Pons (tissue), 1 donor: Measurements from ENCODE around the gene C19orf73.
A peak's percentile ranks its signal among the peaks of the same experiment; 100 is the strongest.
"Not testable (repeated sequence)": the region's sequence is repeated elsewhere in the genome, so short reads cannot be mapped to it uniquely, and the experiment has no call there.

Experiments used
- DNase-seq: peaks from one replicate; pipeline ENCODE4 v3.0.0-alpha.2; 2016; ENCODE audit warnings: low spot score

The C19orf73 gene

DNA sequence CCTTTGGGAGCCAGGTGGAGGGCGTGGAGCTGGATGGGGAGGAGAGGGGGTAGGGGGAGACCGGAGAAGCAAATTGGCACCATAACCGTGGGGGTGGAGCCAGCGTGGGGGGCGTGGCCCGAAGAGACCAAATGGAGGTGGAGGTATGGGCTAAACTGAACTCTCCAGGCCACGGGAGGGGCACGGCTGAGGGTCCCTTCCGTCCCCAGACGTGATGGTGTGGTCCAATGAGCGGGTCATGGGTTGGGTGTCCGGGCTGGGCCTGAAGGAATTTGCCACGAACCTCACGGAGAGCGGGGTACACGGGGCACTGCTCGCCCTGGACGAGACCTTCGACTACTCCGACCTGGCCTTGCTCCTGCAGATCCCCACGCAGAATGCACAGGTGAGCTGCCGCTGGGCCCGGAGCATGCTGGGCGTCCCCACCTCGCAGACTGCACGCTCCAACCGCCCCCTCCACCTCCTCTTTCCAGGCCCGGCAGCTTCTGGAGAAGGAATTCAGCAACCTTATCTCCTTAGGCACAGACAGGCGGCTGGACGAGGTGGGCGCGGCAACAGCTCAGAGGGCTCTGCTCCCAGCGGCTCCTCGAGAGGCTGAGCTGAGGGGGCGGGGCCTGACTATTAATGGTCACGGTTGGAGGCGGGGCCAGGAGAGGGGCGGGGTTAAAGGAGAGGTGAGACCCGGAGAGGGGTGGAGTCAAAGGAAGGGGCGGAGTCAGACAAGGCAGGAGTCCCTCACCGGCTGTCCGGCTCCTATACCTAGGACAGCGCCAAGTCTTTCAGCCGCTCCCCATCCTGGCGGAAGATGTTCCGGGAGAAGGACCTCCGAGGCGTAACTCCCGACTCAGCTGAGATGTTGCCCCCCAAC, 30.1 kb upstream of the C19orf73 start:
- peak; percentile 87 for DNase-seq

DNA sequence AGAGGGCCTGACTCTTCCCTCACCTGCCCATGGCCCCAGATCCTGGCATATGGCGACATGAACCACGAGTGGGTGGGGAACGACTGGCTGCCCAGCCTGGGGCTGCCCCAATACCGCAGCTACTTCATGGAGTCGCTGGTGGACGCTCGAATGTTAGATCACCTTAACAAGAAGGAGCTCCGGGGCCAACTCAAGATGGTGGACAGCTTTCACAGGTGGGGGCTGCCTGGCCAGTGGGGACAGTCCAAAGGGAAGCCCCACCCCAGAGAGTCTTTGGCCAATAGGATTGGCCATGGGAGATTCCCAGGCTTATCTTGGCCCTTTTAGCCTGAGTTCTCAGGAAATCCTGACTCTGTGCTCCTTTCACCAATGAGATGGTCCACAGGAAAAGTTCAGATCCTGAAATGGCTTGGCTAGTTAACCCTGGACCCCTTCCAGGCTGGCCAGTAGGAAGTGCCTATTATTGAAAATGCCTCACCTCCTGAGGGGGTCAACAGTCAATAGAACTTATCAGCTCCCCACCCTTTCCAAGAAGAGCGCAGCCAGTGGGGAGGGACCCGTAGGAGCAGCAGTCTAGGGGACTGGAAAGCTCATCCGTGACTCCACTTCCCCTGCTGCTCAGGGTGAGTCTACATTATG, 29.2 kb upstream of the C19orf73 start:
- no peak for DNase-seq

GRCh38 chr19:49146408-49146770, 27.4 kb upstream of the C19orf73 start:
- not testable (repeated sequence) for DNase-seq

GRCh38 chr19:49145573-49146407, 26.8 kb upstream of the C19orf73 start:
- DNase-seq: peak; percentile 67

GRCh38 chr19:49142866-49143335, 24.0 kb upstream of the C19orf73 start:
- peak; percentile 92 for DNase-seq

GRCh38 chr19:49141352-49141751, 22.4 kb upstream of the C19orf73 start:
- no peak for DNase-seq

GRCh38 chr19:49140951-49141350, 22.0 kb upstream of the C19orf73 start:
- DNase-seq: no peak

DNA sequence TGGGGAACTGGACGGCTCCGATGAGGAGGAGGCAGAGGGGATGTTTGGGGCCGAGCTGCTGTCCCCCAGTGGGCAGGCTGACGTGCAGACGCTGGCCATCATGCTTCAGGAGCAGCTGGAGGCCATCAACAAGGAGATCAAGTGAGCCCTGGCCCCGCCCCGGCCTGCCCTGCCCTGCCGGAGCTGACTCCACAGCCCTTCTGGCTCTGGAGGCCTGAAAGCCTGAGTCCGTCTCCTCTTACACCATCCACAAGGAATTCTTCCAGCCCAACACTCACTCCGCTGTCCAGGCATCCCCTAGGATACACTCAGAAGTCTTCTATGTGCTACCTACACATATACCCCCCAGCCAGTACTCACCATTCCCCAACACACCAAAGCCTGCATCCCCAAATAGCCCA, 17.8 kb upstream of the C19orf73 start:
- no peak for DNase-seq

GRCh38 chr19:49135686-49136085, 16.7 kb upstream of the C19orf73 start:
- no peak for DNase-seq

DNA sequence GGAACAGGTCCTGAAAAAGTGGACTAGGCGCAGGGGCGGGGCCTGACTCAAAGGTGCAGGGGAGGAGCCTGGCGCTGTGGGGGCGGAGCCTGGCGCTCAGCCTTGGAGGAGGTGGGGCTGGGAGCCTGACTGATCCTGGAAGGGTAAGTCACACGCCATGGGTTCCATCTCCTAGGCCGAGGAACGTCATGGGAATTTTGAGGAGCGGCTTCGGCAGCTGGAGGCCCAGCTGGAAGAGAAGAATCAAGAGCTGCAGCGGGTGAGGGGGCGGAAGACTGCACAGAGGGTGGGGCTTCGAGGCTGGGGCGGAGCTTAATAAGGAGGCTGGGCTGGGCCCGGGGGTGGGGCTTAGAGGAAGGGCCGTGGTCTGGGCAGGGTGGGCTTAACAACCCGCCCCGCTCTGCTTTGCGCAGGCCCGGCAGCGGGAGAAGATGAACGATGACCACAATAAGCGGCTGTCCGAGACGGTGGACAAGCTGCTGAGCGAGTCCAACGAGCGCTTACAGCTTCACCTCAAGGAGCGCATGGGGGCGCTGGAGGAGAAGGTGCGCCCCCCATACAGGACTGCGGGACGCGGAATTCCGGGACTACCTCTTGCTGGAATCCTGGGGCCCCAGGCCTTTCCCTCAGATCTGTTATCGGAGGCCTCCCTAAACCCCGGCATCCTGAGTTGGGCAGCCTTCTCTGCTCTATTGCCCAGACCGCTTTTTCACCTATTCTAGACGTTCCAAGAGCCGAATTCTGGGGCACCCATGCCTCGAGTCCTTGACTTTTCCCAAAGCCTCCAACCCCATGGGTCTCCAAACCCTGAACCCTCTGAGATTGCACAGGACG, 14.9 kb upstream of the C19orf73 start:
- DNase-seq: no peak

DNA sequence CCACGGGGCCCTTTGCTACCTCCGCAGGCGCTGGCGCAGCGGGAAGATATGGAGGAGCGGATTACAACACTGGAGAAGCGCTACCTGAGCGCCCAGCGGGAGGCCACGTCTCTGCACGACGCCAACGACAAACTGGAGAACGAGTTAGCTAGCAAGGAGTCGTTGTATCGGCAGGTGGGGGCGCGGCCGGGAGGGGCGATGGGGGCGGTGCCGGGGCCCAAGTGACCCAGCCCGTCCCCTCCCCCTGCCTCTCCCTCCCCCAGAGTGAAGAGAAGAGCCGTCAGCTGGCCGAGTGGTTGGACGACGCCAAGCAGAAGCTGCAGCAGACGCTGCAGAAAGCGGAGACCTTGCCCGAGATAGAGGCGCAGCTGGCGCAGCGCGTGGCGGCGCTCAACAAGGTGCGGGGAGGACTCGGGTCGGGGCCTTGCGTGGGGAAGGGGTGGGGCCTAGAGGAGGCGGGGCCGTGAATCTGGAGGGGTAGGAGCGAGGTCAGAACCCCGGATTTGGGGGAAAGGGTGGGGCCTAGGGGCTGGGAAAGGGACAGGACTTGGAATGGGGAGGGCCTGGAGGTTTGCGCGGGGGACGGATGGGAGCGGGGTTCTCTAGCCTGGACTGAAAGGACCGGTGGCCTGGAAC, 14.1 kb upstream of the C19orf73 start:
- no peak for DNase-seq

- DNase-seq: no peak
These were observed 11.4 kb upstream of the C19orf73 start for GRCh38 chr19:49130325-49130724.

DNA sequence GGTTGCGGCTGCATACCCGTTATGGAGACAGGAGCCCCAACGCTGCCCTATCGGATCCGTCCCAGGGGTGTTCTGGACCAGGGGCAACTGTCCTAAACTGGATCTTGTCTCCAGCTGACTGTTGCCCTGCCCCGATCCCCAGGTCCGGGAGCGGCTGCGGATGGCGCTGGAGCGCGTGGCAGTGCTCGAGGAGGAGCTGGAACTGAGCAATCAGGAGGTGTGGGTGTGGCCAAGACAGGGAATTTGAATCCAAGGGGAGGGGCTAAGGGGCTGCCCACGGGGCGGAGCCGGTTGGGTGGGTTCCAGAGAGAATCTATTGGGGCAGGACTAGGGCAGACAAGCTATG, 10.3 kb upstream of the C19orf73 start:
- DNase-seq: no peak

GRCh38 chr19:49128545-49129237, 9.7 kb upstream of the C19orf73 start:
- DNase-seq: no peak

DNA sequence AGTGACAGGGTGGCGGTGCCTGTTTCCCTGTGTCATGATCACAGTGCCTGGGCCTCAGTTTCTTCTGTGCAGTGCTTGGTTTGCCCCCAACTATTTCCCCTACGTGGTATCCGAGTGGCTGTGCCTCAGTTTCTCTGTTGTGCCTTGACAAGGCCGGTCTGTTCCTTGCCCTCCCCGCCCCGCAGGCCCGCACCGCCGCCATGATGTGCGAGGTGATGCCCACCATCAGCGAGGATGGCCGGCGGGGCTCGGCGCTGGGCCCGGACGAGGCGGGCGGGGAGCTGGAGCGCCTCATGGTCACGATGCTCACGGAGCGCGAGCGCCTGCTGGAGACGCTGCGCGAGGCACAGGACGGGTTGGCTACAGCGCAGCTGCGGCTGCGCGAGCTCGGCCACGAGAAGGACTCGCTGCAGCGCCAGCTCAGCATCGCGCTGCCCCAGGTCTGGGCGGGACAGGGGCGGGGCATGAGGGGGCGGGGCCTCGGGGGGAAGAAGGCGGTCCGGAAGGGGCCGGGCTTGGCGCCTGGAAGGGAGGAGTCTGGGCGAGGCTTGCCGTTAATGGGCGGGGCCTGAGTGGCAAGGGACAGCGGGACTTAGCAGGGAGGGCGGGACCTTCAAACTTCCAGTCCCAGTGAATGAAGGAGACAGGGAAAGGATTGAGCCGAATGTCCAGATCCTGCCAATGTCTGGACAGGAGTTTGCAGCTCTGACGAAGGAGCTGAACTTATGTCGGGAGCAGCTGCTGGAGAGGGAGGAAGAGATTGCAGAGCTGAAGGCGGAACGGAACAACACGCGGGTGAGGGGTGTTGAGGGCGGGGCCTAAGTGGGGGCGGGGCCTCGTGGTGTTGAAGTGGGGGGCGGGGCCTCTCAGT, 9.0 kb upstream of the C19orf73 start:
- peak; percentile 97 for DNase-seq

- DNase-seq: not testable (repeated sequence)
These were observed 8.3 kb upstream of the C19orf73 start for GRCh38 chr19:49127225-49127624.

DNA sequence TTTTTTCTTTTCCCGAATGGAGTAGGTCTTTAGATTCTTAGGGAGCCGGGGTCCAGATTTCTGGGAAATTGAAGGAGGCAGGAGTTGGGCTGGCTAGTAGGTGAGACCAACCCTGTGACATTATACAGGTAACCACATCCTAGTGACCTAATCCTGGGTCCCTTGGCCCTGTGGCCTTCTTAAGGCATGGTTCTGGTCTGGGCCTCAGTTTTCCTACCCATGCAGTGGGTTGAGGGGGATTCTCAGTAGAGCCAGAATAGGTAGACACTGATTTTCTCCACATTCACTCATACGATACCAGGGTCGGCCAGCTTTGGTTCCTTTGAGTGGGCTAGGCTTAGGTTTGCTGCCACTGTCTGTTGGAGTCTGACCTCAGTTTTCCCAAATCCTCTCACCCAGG, 7.6 kb upstream of the C19orf73 start:
- no peak for DNase-seq

DNA sequence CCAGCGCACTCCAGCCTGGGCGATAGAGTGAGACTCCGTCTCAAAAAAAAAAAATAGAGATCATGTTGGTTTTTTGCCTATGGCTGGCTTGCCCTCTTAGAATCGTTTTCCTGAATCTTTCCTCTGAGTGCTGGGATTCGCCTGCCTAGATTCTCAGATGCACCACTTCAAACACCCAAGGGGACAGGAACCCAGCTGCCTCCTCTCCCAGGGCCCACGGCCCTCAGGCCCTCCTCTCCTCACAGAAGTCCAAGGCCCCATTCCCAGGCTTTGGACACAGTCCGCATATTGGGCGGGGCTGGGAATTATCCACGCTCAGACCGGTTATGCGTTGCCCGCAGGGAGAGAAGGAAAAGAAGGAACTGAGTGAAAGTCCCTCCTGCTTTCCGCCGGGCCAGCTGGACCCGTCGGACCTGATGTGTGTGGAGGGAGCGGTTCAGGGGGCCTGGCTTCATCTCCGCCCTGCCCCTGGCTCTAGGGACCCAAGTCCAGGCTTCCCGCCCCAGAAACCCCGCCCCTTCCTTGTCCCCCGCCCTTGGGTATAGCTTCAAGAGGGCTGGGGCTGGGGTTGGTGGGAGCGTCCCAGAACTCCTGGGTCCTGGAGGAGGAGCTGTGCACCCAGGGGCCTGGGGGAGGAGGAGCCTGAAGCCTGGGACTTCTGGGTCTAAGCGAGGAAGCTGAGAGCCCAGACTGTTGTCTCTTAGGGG, 6.2 kb upstream of the C19orf73 start:
- no peak for DNase-seq

DNA sequence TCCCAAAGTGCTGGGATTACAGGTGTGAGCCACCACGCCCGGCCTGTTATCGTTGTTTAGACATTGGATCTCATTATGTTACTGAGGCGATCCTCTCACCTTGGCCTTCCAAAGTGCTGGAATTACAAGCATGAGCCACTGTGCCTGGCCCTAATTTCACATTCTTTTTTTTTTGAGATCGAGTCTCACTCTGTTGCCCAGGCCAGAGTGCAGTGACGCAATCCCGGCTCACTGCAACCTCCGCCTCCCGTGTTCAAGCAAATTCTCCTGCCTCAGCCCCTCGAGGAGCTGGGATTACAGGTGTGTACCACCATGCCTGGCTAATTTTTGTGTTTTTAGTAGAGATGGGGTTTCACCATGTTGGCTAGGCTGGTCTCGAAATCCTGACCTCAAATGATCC, 4.3 kb upstream of the C19orf73 start:
- DNase-seq: not testable (repeated sequence)
